VCaP (cell line): Measurements from ENCODE around the gene THBS3.
"Not testable (repeated sequence)": the region's sequence is repeated elsewhere in the genome, so short reads cannot be mapped to it uniquely, and the experiment has no call there.

Source experiments
- H3K27ac ChIP-seq: fragments of 450-650 bp; 2 replicates; pipeline ENCODE4 v1.5.1; 2017
- CTCF ChIP-seq: fragments of 450-650 bp; conservative IDR thresholded peaks from 2 replicates; pipeline ENCODE4 v1.5.1; 2017; ENCODE audit warnings: mild to moderate bottlenecking, moderate library complexity

The THBS3 gene

GRCh38 chr1:155192346-155193274, 15.1 kb downstream of the THBS3 start:
- no peak for TF ChIP-seq CTCF

GRCh38 chr1:155191904-155192303, 15.8 kb downstream of the THBS3 start:
- no peak overlapping the region for H3K27ac ChIP-seq
- no peak for TF ChIP-seq CTCF

More at GRCh38 chr1:155192346-155193274, 15.1 kb downstream of the THBS3 start:
- H3K27ac ChIP-seq: peak overlapping the region; percentile 52; the same call in 1 of the 2 replicates

GRCh38 chr1:155189926-155190325, 17.8 kb downstream of the THBS3 start:
- H3K27ac ChIP-seq: not testable (repeated sequence)

GRCh38 chr1:155188268-155188667, 19.4 kb downstream of the THBS3 start:
- TF ChIP-seq CTCF: no peak
- no peak overlapping the region for H3K27ac ChIP-seq

GRCh38 chr1:155187456-155187891, 20.2 kb downstream of the THBS3 start:
- no peak overlapping the region for H3K27ac ChIP-seq
- TF ChIP-seq CTCF: no peak

- no peak overlapping the region for H3K27ac ChIP-seq
- no peak for TF ChIP-seq CTCF
These were observed 20.8 kb downstream of the THBS3 start for GRCh38 chr1:155186794-155187455.

GRCh38 chr1:155186067-155186793, 21.5 kb downstream of the THBS3 start:
- TF ChIP-seq CTCF: no peak
- H3K27ac ChIP-seq: no peak overlapping the region
